Nephron progenitor cell (in vitro differentiated cells): Measurements from ENCODE around the gene PRDM16.

Source experiments
- DNase-seq: peaks from one replicate; pipeline ENCODE4 v3.0.0; 2021
- H3K27ac Mint-ChIP-seq: 2 replicates; pipeline ENCODE4 v1.8.0; 2021; ENCODE audit warnings: mild to moderate bottlenecking, moderate library complexity, mixed read lengths
- H3K27me3 Mint-ChIP-seq: 2 replicates; pipeline ENCODE4 v1.8.0; 2021; ENCODE audit warnings: mild to moderate bottlenecking, low read depth, mixed read lengths; ENCODE audit not compliant: poor library complexity
- H3K36me3 Mint-ChIP-seq: 2 replicates; pipeline ENCODE4 v1.8.0; 2021; ENCODE audit warnings: low read depth, mixed read lengths
- H3K4me1 Mint-ChIP-seq: 2 replicates; pipeline ENCODE4 v1.8.0; 2021; ENCODE audit warnings: mixed read lengths
- H3K4me3 Mint-ChIP-seq: 2 replicates; pipeline ENCODE4 v1.8.0; 2021; ENCODE audit warnings: mild to moderate bottlenecking, moderate library complexity, mixed read lengths
- H3K9me3 Mint-ChIP-seq: 2 replicates; pipeline ENCODE4 v1.8.0; 2021; ENCODE audit warnings: mild to moderate bottlenecking, moderate library complexity, mixed read lengths
- TF ChIP-seq, protein P1 (sequence below): fragments of 200-600 bp; sonication (generic); IDR thresholded peaks from 2 replicates; pipeline ENCODE4 v1.5.0; 2021; ENCODE audit warnings: antibody characterized with exemption

Gene PRDM16

DNA sequence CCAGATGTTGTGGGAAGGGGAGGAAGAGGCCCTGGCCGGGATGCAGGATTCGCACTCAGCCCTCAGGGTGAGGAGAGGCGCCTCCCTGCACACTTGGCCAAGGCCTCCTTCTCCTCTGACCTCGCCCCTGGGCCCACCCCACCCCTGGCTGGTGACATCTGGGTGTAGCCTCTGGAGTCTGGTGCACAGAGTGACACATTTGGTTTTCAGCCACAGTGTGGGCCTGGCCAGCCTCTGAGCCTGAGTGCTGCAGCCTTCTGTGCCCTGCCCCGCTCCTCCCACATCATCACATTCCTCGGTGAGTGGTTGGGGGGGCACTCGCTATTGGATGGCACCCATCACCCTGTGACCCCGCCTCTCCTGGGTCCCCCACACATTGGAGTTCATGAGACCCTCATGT is 45.8 kb downstream of the PRDM16 start:
- Mint-ChIP-seq H3K36me3 (no peaks in the 10 kb centered on the region), H3K27ac (no peak overlapping the region), H3K4me3 (no peak overlapping the region), H3K4me1 (peaks cover 41% of the 10 kb centered on the region), H3K9me3 (no peaks in the 10 kb centered on the region), H3K27me3 (peaks cover 6% of the 10 kb centered on the region)
- TF ChIP-seq, protein P1, sequence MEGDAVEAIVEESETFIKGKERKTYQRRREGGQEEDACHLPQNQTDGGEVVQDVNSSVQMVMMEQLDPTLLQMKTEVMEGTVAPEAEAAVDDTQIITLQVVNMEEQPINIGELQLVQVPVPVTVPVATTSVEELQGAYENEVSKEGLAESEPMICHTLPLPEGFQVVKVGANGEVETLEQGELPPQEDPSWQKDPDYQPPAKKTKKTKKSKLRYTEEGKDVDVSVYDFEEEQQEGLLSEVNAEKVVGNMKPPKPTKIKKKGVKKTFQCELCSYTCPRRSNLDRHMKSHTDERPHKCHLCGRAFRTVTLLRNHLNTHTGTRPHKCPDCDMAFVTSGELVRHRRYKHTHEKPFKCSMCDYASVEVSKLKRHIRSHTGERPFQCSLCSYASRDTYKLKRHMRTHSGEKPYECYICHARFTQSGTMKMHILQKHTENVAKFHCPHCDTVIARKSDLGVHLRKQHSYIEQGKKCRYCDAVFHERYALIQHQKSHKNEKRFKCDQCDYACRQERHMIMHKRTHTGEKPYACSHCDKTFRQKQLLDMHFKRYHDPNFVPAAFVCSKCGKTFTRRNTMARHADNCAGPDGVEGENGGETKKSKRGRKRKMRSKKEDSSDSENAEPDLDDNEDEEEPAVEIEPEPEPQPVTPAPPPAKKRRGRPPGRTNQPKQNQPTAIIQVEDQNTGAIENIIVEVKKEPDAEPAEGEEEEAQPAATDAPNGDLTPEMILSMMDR, result no peak
- no peak for DNase-seq

DNA sequence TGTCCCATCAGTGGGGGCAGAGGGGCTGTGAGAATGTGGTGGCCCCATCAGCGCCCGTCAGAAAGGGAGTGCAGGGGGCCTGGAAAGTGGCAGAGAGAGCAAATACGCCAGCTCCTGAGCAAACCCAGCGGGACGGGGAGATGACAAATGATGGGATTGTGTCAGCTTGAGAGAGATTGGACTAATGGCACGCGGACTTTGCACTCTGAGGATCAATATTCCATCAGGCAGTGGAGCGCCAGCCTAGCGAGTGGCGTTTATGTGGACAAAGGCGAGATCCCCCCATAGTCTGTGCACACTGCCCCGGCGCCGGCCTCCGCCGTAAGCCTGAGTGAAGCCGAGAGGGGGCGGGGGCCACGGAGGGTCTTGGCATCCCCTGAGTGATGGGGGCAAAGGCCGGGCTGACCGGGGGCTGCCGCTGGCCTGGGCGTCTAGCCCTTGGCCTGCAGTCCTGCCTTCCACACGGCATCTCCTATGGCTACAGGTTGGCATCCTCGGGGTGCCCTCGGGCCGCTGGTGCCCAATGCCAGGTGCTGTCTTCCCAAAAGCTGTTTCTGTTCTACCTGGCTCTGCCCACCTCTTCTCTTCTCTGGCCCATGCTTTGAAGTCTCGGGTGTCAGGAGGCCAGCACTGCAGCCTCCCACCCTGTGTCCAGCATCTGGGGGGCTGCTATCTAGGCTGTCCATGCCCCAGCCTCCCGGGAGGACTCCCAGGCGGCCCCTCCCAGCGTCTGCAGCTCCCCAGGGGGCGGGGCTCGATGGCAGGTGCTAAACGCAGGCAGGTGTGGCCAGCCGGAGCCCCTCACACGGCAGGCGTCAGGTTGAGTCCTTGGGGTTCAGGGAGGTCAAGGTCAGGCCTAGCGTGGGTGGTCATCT is 46.5 kb downstream of the PRDM16 start:
- Mint-ChIP-seq H3K27me3 (peaks cover 6% of the 10 kb centered on the region), H3K4me3 (no peak overlapping the region), H3K4me1 (peaks cover 48% of the 10 kb centered on the region)

DNA sequence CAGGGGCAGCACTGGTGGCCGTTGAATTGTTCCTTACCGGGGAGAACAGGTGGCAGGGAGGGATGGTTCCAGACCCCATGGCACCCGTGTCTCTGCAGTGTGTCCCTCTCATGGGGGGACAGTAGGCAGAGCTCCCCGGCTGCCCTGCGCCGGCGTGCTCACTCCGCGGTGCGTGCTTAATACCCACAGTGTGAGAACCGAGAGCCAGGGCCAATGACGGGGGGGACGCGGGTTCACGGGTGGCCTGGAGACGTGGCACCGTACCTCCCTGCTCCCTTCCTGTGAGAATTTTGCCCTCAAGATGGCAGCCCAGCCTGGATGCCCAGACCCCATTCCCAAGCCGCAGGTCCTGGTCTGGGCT is 47.1 kb downstream of the PRDM16 start:
- no peaks in the 10 kb centered on the region for H3K36me3 Mint-ChIP-seq
- DNase-seq, result no peak
- H3K27ac Mint-ChIP-seq, result no peak overlapping the region
- peaks cover 54% of the 10 kb centered on the region for H3K4me1 Mint-ChIP-seq
- TF ChIP-seq, protein P1, result no peak
- H3K9me3 Mint-ChIP-seq, result no peaks in the 10 kb centered on the region
- H3K4me3 Mint-ChIP-seq, result no peak overlapping the region
- peaks cover 10% of the 10 kb centered on the region for H3K27me3 Mint-ChIP-seq

More for the DNA sequence above, 46.5 kb downstream of the PRDM16 start:
- TF ChIP-seq, protein P1, result no peak
- H3K36me3 Mint-ChIP-seq, result no peaks in the 10 kb centered on the region
- DNase-seq, result no peak
- no peaks in the 10 kb centered on the region for H3K9me3 Mint-ChIP-seq
- H3K27ac Mint-ChIP-seq, result no peak overlapping the region

DNA sequence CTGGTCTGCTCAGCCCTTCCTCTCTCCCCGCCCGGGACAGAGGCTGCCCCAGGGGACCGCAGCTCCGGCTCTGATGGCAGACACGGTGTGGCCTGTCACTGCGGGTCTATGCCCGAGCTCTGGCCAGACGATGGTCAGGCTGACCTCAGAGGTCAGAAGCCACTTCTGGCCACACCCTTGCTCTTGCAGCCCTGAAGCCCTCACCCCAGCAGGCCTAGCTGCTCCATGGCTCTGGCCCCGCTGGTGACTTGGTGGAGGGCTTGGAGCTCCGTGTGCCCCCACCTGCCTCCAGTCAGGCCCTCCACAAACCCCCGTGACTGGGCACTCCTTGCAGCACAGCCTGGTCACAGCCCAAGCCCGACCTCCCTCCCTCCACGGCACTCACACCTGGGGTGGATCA is 47.6 kb downstream of the PRDM16 start:
- no peak overlapping the region for H3K27ac Mint-ChIP-seq
- no peaks in the 10 kb centered on the region for H3K36me3 Mint-ChIP-seq
- TF ChIP-seq, protein P1, result no peak
- no peaks in the 10 kb centered on the region for H3K9me3 Mint-ChIP-seq
- no peak overlapping the region for H3K4me3 Mint-ChIP-seq
- peaks cover 10% of the 10 kb centered on the region for H3K27me3 Mint-ChIP-seq
- H3K4me1 Mint-ChIP-seq, result peaks cover 57% of the 10 kb centered on the region
- no peak for DNase-seq

DNA sequence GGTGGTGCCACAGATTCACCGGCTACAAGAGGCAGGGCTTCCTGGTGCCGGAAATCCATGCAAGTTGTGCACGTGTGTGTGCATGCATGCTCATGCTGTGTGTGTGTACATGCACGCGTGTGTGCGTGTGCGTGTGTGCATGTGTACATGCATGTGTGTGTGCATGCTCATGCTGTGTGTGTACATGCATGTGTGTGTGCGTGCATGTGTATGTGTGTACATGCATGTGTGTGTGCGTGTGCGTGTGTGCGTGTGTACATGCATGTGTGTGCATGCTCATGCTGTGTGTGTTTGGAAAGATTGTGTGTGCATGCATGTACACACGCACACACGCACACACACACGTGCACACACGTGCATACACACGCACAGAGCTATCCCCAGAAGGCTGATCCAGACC is 48.9 kb downstream of the PRDM16 start:
- H3K4me3 Mint-ChIP-seq, result no peak overlapping the region
- no peak overlapping the region for H3K27ac Mint-ChIP-seq
- H3K9me3 Mint-ChIP-seq, result no peaks in the 10 kb centered on the region
- no peak for DNase-seq
- H3K36me3 Mint-ChIP-seq, result no peaks in the 10 kb centered on the region
- TF ChIP-seq, protein P1, result no peak
- peaks cover 63% of the 10 kb centered on the region for H3K4me1 Mint-ChIP-seq
- H3K27me3 Mint-ChIP-seq, result peaks cover 8% of the 10 kb centered on the region

DNA sequence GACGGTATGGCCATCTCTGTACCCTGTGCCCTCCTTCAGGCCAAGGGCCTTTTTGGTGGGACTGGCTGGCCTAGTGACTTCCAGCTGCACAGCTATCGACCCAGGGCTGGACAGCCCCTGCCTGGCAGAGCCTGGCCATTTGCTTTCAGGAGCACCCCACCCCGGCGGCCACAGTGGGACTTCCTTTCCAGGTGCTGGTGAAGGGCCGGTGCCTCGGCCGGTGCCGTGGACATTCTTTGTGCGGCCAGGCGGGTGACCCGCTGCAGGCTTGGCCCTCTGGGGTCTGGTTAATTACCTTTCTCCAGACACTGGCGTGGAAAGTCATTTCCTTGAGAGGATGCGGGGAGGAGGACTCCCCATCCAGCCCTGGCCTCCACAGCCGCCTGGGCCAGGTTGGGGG is 50.1 kb downstream of the PRDM16 start:
- no peak overlapping the region for H3K27ac Mint-ChIP-seq
- H3K27me3 Mint-ChIP-seq, result peaks cover 8% of the 10 kb centered on the region
- no peaks in the 10 kb centered on the region for H3K9me3 Mint-ChIP-seq
- peaks cover 62% of the 10 kb centered on the region for H3K4me1 Mint-ChIP-seq
- DNase-seq, result no peak
- no peaks in the 10 kb centered on the region for H3K36me3 Mint-ChIP-seq
- TF ChIP-seq, protein P1, result no peak
- peak overlapping the region; percentile 35 for H3K4me3 Mint-ChIP-seq
